Aorta (tissue), 5 donors: Measurements from ENCODE around the gene EIF2B2. TPM values are rescaled to one million over a fixed set of nuclear protein-coding genes. Genes with fewer than 3 reads are reported as not detected.

Experiments
- ATAC-seq: fragments of 200-7000 bp; cut with Tn5 transposase; one replicate; pipeline ENCODE4 v1.9.1; 2022; ENCODE audit warnings: moderate library complexity; ENCODE audit not compliant: low FRiP score
- DNase-seq, 2 donors: peaks; one replicate each; pipeline ENCODE4 v3.0.0-alpha.2; 2020
- H3K27ac ChIP-seq, 2 donors: one replicate each; pipeline ENCODE4 v1.5.1; 2013; ENCODE audit warnings: low read length in 2 of 2, mild to moderate bottlenecking in 2 of 2, moderate library complexity in 2 of 2, control low read depth in 1 of 2, inconsistent platforms in 1 of 2, low read depth in 1 of 2
- H3K27me3 ChIP-seq, 2 donors: one replicate each; pipeline ENCODE4 v1.6.1; 2013; ENCODE audit warnings: control low read depth in 1 of 2, low read length in 1 of 2, mild to moderate bottlenecking in 1 of 2, moderate library complexity in 1 of 2; ENCODE audit not compliant: insufficient read depth in 2 of 2, control insufficient read depth in 1 of 2
- H3K36me3 ChIP-seq, 2 donors: one replicate each; pipeline ENCODE4 v1.6.1; 2013; ENCODE audit warnings: control low read depth in 1 of 2, low read length in 1 of 2, mild to moderate bottlenecking in 1 of 2; ENCODE audit not compliant: insufficient read depth in 2 of 2, control insufficient read depth in 1 of 2
- H3K4me1 ChIP-seq, 2 donors: one replicate each; pipeline ENCODE4 v1.6.1; 2013; ENCODE audit warnings: low read length in 2 of 2, control low read depth in 1 of 2, mild to moderate bottlenecking in 1 of 2, moderate library complexity in 1 of 2; ENCODE audit not compliant: insufficient read depth in 2 of 2, control insufficient read depth in 1 of 2
- H3K4me3 ChIP-seq, 2 donors: one replicate each; pipeline ENCODE4 v1.5.1; 2013; ENCODE audit warnings: low read length in 2 of 2, control low read depth in 1 of 2, mild to moderate bottlenecking in 1 of 2
- H3K9me3 ChIP-seq: one replicate; pipeline ENCODE4 v1.6.1; 2013; ENCODE audit warnings: mild to moderate bottlenecking, low read length; ENCODE audit not compliant: control insufficient read depth
- WGBS, 2 donors: extraction: QIAGEN DNeasy Blood & Tissue Kit; methylation state at CpG; one replicate each; pipeline ENCODE4 v1.1.7; 2013; 5-methylcytosine and 5-hydroxymethylcytosine counted together
- intact Hi-C, 2 donors: fragments of 100-400 bp; cut with DNase I; formaldehyde crosslinking; loops; one replicate each; pipeline versions ENCODE4 v1.14.2 to v1.15.0; 2022
- polyA plus RNA-seq, 2 donors: library from polyadenylated mRNA; stranded (reverse); fragments of 200-250 nt; gene quantifications; one replicate each; pipeline ENCODE4 v1.2.3, GENCODE V29; 2013
- total RNA-seq, 2 donors: library from RNA; stranded (reverse); fragmentation: NEBNext Ultra II Directional; extraction: Animal tissue kit (Norgen Biotek cat#: 25700); gene quantifications; one replicate each; pipeline ENCODE4 v1.2.1, GENCODE V29; 2021
- donor health status: healthy with polysubstance abuse.
- donor health status: Bipolar disorder and iron deficiency.
- donor health status: DM: no; HTN: no; CAD: no.
- donor health status: DM: no; HTN: no; CAD: no.
- donor health status: DM: yes; HTN: yes; CAD: no.

The EIF2B2 gene
- total and polyA plus RNA-seq, 4 donors = 9.5 to 39.8 (median 36.1) TPM

GRCh38 chr14:75059642-75060041 is 56.9 kb downstream of the EIF2B2 start:
- 72 to 76% methylated on average over 2 of the region's 2 CpGs for WGBS, 2 donors
- Histone ChIP-seq H3K9me3 (no peaks in the 10 kb centered on the region), H3K36me3 (no peaks in the 10 kb centered on the region), H3K4me1 (peaks cover 0 to 2% of the 10 kb centered on the region in 2 donors), H3K27me3 (no peaks in the 10 kb centered on the region), H3K4me3 (no peak overlapping the region), H3K27ac (no peak overlapping the region)
- DNase-seq = no peak
- intact Hi-C loops = loop anchor here in 1 of 2 donors (10.0 kb wide), 1 partner anchor 115 kb away; no protein-coding TSS in a partner anchor
- ATAC-seq = no peak

- no peak overlapping the region for H3K4me3 ChIP-seq
- intact Hi-C loops = loop anchor here in 1 of 2 donors (10.0 kb wide), 1 partner anchor 116 kb away; no protein-coding TSS in a partner anchor
- ATAC-seq (no peak), DNase-seq (no peak)
- no peaks in the 10 kb centered on the region for H3K27me3 ChIP-seq
- WGBS, 2 donors = 50 to 73% methylated on average over 2 of the region's 2 CpGs
- H3K4me1 ChIP-seq = peaks cover 0 to 2% of the 10 kb centered on the region in 2 donors
- no peaks in the 10 kb centered on the region for H3K9me3 ChIP-seq
- H3K36me3 ChIP-seq = no peaks in the 10 kb centered on the region
- no peak overlapping the region for H3K27ac ChIP-seq
These were observed 57.7 kb downstream of the EIF2B2 start for GRCh38 chr14:75060420-75060819.

Other genes starting within 250 kb of the EIF2B2 start
- 10 to 100 TPM; 58.4 to 79.9 TPM for gene YLPM1, start 239.6 kb upstream of the EIF2B2 start, total RNA-seq
- 10 to 100 TPM; 11.8 to 20.0 TPM for gene YLPM1, start 239.6 kb upstream of the EIF2B2 start, polyA plus RNA-seq
- not detected for gene PROX2, start 126.8 kb upstream of the EIF2B2 start, total RNA-seq
- not detected for gene PROX2, start 126.8 kb upstream of the EIF2B2 start, polyA plus RNA-seq
- gene DLST, start 121.0 kb upstream of the EIF2B2 start, total RNA-seq = 10 to 100 TPM; 76.1 to 80.3 TPM
- gene DLST, start 121.0 kb upstream of the EIF2B2 start, polyA plus RNA-seq = 10 to 100 TPM; 34.7 to 69.4 TPM
- 10 to 100 TPM; 12.6 to 17.3 TPM for gene RPS6KL1, start 79.7 kb upstream of the EIF2B2 start, total RNA-seq
- gene RPS6KL1, start 79.7 kb upstream of the EIF2B2 start, polyA plus RNA-seq = 10 to 100 TPM in 1 of 2 donors, 1 to 10 TPM in 1; 3.3 to 13.8 TPM
- gene PGF, start 47.3 kb upstream of the EIF2B2 start, total RNA-seq = 10 to 100 TPM; 29.1 to 33.7 TPM
- gene PGF, start 47.3 kb upstream of the EIF2B2 start, polyA plus RNA-seq = 10 to 100 TPM in 1 of 2 donors, 1 to 10 TPM in 1; 7.6 to 16.3 TPM
- gene MLH3, start 48.5 kb downstream of the EIF2B2 start, total RNA-seq = 10 to 100 TPM; 26.7 to 43.6 TPM
- 10 to 100 TPM in 1 of 2 donors, 1 to 10 TPM in 1; 7.3 to 18.5 TPM for gene MLH3, start 48.5 kb downstream of the EIF2B2 start, polyA plus RNA-seq
- 10 to 100 TPM; 10.5 to 23.9 TPM for gene ACYP1, start 61.1 kb downstream of the EIF2B2 start, total RNA-seq
- 10 to 100 TPM; 11.3 to 21.6 TPM for gene ACYP1, start 61.1 kb downstream of the EIF2B2 start, polyA plus RNA-seq
- 1 to 10 TPM; 1.8 to 2.0 TPM for gene ZC2HC1C, start 66.7 kb downstream of the EIF2B2 start, total RNA-seq
- gene ZC2HC1C, start 66.7 kb downstream of the EIF2B2 start, polyA plus RNA-seq = 1 to 10 TPM; 3.1 to 8.0 TPM
- gene NEK9, start 124.1 kb downstream of the EIF2B2 start, total RNA-seq = 100 to 1,000 TPM in 1 of 2 donors, 10 to 100 TPM in 1; 75.9 to 104 TPM
- 10 to 100 TPM; 19.5 to 47.7 TPM for gene NEK9, start 124.1 kb downstream of the EIF2B2 start, polyA plus RNA-seq
- 100 to 1,000 TPM; 249 to 277 TPM for gene TMED10, start 173.7 kb downstream of the EIF2B2 start, total RNA-seq
- gene TMED10, start 173.7 kb downstream of the EIF2B2 start, polyA plus RNA-seq = 100 to 1,000 TPM; 114 to 139 TPM